Body of pancreas (tissue), 4 donors: ENCODE measurements around the gene LIMS1.

Experiments
- POLR2A ChIP-seq, 3 donors: fragments of 450-650 bp; IDR thresholded peaks; one replicate each; pipeline ENCODE4 v1.6.1; 2016; ENCODE audit warnings: antibody characterized with exemption in 3 of 3, mild to moderate bottlenecking in 2 of 3
- TF ChIP-seq, protein P1 (sequence below), 7 experiments: fragments of 450-650 bp in 4 of 7; fragments of 200-600 bp in 3 of 7; sonication (generic) in 3 of 7; IDR thresholded peaks; one replicate each; pipeline ENCODE4 v1.5.1; 2016 to 2019; ENCODE audit warnings: antibody characterized with exemption in 7 of 7

DNA sequence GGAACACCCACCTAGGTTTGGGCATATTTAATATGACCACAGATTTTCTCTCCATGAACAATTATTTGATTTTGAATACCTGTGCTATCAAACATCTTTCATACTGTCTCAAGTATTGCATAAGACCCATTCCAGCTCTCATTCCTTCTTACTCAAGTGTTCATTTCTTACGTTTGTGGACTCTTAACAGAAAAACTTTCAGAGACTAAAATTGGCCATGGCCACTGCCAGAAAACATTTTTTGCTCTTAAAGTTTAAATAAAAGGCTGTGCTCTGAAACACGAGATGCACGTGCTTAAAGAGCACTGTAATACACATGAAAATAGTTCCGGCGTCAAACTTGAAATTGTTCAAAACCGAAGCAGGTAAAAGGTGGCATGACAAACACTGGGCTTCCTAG is 89.3 kb downstream of the LIMS1 start:
- TF ChIP-seq, protein P1, sequence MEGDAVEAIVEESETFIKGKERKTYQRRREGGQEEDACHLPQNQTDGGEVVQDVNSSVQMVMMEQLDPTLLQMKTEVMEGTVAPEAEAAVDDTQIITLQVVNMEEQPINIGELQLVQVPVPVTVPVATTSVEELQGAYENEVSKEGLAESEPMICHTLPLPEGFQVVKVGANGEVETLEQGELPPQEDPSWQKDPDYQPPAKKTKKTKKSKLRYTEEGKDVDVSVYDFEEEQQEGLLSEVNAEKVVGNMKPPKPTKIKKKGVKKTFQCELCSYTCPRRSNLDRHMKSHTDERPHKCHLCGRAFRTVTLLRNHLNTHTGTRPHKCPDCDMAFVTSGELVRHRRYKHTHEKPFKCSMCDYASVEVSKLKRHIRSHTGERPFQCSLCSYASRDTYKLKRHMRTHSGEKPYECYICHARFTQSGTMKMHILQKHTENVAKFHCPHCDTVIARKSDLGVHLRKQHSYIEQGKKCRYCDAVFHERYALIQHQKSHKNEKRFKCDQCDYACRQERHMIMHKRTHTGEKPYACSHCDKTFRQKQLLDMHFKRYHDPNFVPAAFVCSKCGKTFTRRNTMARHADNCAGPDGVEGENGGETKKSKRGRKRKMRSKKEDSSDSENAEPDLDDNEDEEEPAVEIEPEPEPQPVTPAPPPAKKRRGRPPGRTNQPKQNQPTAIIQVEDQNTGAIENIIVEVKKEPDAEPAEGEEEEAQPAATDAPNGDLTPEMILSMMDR (IDR thresholded peaks at IDR 0.05): no peak
- TF ChIP-seq POLR2A (IDR thresholded peaks at IDR 0.05): no peak
